Measurements from ENCODE around the gene DNAH14.
A peak's percentile ranks its signal among the peaks of the same experiment; 100 is the strongest.

Gene DNAH14

DNA sequence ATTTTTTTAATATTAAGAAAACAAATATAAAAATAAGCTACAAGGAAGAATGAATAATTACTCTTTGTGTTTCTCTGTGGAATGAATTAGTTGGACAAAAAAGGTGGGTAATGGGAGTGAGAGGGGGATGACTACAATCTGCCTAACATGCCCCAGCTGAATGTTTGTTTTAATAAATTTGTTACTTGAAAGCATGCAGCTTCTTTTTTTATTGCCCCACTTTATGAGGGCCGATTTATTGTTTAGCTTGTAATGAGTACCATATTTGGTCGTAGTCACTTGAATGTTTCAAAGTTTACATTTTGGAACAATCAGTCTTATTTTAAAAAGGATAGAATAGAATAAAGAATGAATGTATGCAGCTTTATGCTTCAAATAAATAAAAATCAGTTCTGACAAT is 301.0 kb downstream of the DNAH14 start (continued):
- TF ChIP-seq, protein P1, sequence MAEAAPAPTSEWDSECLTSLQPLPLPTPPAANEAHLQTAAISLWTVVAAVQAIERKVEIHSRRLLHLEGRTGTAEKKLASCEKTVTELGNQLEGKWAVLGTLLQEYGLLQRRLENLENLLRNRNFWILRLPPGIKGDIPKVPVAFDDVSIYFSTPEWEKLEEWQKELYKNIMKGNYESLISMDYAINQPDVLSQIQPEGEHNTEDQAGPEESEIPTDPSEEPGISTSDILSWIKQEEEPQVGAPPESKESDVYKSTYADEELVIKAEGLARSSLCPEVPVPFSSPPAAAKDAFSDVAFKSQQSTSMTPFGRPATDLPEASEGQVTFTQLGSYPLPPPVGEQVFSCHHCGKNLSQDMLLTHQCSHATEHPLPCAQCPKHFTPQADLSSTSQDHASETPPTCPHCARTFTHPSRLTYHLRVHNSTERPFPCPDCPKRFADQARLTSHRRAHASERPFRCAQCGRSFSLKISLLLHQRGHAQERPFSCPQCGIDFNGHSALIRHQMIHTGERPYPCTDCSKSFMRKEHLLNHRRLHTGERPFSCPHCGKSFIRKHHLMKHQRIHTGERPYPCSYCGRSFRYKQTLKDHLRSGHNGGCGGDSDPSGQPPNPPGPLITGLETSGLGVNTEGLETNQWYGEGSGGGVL (tag by site-specific recombination; IDR thresholded peaks at IDR 0.05): 0 out of 2 replicates have a peak, but pooled peaks have one; percentile 27
- TF ChIP-seq KLF16 (tag by site-specific recombination; IDR thresholded peaks at IDR 0.05): no peak
- TF ChIP-seq, protein P2, sequence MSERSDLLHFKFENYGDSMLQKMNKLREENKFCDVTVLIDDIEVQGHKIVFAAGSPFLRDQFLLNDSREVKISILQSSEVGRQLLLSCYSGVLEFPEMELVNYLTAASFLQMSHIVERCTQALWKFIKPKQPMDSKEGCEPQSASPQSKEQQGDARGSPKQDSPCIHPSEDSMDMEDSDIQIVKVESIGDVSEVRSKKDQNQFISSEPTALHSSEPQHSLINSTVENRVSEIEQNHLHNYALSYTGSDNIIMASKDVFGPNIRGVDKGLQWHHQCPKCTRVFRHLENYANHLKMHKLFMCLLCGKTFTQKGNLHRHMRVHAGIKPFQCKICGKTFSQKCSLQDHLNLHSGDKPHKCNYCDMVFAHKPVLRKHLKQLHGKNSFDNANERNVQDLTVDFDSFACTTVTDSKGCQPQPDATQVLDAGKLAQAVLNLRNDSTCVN (tag by site-specific recombination; optimal IDR thresholded peaks at IDR 0.05): no peak
- TF ChIP-seq ZNF843 (tag by site-specific recombination; IDR thresholded peaks at IDR 0.05): 0 out of 2 replicates have a peak, but pooled peaks have one; percentile 31
- TF ChIP-seq ZNF660 (tag by site-specific recombination; IDR thresholded peaks at IDR 0.05): no peak
- TF ChIP-seq ZNF10 (tag by site-specific recombination; IDR thresholded peaks at IDR 0.05): no peak
- TF ChIP-seq, protein P3, sequence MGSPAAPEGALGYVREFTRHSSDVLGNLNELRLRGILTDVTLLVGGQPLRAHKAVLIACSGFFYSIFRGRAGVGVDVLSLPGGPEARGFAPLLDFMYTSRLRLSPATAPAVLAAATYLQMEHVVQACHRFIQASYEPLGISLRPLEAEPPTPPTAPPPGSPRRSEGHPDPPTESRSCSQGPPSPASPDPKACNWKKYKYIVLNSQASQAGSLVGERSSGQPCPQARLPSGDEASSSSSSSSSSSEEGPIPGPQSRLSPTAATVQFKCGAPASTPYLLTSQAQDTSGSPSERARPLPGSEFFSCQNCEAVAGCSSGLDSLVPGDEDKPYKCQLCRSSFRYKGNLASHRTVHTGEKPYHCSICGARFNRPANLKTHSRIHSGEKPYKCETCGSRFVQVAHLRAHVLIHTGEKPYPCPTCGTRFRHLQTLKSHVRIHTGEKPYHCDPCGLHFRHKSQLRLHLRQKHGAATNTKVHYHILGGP (tag by site-specific recombination; IDR thresholded peaks at IDR 0.05): peak; percentile 86
- no peak for TF ChIP-seq ZNF2 (tag by site-specific recombination; IDR thresholded peaks at IDR 0.05)
- no peak for TF ChIP-seq SCRT2 (tag by site-specific recombination; IDR thresholded peaks at IDR 0.05)
- peak; percentile 61 for TF ChIP-seq WT1 (tag by site-specific recombination; IDR thresholded peaks at IDR 0.05)
- no peak for TF ChIP-seq KLF10 (tag by site-specific recombination; IDR thresholded peaks at IDR 0.05)
- no peak for TF ChIP-seq REPIN1 (tag by site-specific recombination; IDR thresholded peaks at IDR 0.05; ENCODE audit: low read depth)
- no peak for TF ChIP-seq SALL2 (tag by site-specific recombination; IDR thresholded peaks at IDR 0.05; ENCODE audit: borderline replicate concordance)
- 0 out of 2 replicates have a peak, but pooled peaks have one; percentile 26 for TF ChIP-seq OSR2 (tag by site-specific recombination; IDR thresholded peaks at IDR 0.05)
- TF ChIP-seq ZNF350 (tag by site-specific recombination; IDR thresholded peaks at IDR 0.05): no peak
- TF ChIP-seq, protein P4, sequence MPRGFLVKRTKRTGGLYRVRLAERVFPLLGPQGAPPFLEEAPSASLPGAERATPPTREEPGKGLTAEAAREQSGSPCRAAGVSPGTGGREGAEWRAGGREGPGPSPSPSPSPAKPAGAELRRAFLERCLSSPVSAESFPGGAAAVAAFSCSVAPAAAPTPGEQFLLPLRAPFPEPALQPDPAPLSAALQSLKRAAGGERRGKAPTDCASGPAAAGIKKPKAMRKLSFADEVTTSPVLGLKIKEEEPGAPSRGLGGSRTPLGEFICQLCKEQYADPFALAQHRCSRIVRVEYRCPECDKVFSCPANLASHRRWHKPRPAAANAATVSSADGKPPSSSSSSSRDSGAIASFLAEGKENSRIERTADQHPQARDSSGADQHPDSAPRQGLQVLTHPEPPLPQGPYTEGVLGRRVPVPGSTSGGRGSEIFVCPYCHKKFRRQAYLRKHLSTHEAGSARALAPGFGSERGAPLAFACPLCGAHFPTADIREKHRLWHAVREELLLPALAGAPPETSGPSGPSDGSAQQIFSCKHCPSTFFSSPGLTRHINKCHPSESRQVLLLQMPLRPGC (tag by site-specific recombination; IDR thresholded peaks at IDR 0.05): no peak
- TF ChIP-seq, protein P5, sequence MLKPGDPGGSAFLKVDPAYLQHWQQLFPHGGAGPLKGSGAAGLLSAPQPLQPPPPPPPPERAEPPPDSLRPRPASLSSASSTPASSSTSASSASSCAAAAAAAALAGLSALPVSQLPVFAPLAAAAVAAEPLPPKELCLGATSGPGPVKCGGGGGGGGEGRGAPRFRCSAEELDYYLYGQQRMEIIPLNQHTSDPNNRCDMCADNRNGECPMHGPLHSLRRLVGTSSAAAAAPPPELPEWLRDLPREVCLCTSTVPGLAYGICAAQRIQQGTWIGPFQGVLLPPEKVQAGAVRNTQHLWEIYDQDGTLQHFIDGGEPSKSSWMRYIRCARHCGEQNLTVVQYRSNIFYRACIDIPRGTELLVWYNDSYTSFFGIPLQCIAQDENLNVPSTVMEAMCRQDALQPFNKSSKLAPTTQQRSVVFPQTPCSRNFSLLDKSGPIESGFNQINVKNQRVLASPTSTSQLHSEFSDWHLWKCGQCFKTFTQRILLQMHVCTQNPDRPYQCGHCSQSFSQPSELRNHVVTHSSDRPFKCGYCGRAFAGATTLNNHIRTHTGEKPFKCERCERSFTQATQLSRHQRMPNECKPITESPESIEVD (tag by site-specific recombination; IDR thresholded peaks at IDR 0.05): peak; percentile 54
- TF ChIP-seq, protein P6, sequence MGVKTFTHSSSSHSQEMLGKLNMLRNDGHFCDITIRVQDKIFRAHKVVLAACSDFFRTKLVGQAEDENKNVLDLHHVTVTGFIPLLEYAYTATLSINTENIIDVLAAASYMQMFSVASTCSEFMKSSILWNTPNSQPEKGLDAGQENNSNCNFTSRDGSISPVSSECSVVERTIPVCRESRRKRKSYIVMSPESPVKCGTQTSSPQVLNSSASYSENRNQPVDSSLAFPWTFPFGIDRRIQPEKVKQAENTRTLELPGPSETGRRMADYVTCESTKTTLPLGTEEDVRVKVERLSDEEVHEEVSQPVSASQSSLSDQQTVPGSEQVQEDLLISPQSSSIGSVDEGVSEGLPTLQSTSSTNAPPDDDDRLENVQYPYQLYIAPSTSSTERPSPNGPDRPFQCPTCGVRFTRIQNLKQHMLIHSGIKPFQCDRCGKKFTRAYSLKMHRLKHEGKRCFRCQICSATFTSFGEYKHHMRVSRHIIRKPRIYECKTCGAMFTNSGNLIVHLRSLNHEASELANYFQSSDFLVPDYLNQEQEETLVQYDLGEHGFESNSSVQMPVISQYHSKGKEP (tag by site-specific recombination; IDR thresholded peaks at IDR 0.05): peak; percentile 47; the same call in 1 of the 2 replicates
- no peak for TF ChIP-seq ZNF830 (tag by site-specific recombination; IDR thresholded peaks at IDR 0.05; ENCODE audit: low read depth)
